GM06990 (cell line): ENCODE measurements around the gene FAM20C.

ENCODE experiments used
- DNase-seq: peaks from one replicate; pipeline ENCODE4 v3.0.0-alpha.2; 2011; ENCODE audit not compliant: insufficient read length; ENCODE audit errors: extremely low read depth
- H3K27me3 ChIP-seq: replicated peaks from 2 replicates; pipeline ENCODE4 v1.6.0; 2011; ENCODE audit warnings: low read length; ENCODE audit not compliant: control insufficient read depth, insufficient read depth
- H3K36me3 ChIP-seq: 2 replicates; pipeline ENCODE4 v1.5.1; 2011; ENCODE audit warnings: low read length; ENCODE audit not compliant: control insufficient read depth, insufficient read depth
- H3K4me3 ChIP-seq: replicated peaks from 2 replicates; pipeline ENCODE4 v1.5.1; 2011; ENCODE audit warnings: low read depth, mild to moderate bottlenecking, control low read depth, low read length
- CTCF ChIP-seq: IDR thresholded peaks from 2 replicates; pipeline ENCODE4 v1.5.1; 2011; ENCODE audit warnings: low read length, control low read depth, mild to moderate bottlenecking, inconsistent platforms; ENCODE audit not compliant: insufficient read depth, poor library complexity, severe bottlenecking

Gene FAM20C

GRCh38 chr7:152702-153391, 39.5 kb upstream of the FAM20C start:
- Histone ChIP-seq H3K27me3 (no peaks in the 10 kb centered on the region; the same call in 1 of the 2 replicates), H3K4me3 (no peak overlapping the region), H3K36me3 (no peaks in the 10 kb centered on the region)
- DNase-seq, result no peak
- no peak for TF ChIP-seq CTCF

- no peaks in the 10 kb centered on the region for H3K36me3 ChIP-seq
- no peak for DNase-seq
- TF ChIP-seq CTCF, result no peak
- H3K4me3 ChIP-seq, result no peak overlapping the region
- H3K27me3 ChIP-seq, result no peaks in the 10 kb centered on the region; the same call in 1 of the 2 replicates
Measured at GRCh38 chr7:153604-154003, 38.8 kb upstream of the FAM20C start.

- TF ChIP-seq CTCF, result no peak
- no peaks in the 10 kb centered on the region; the same call in 1 of the 2 replicates for H3K27me3 ChIP-seq
- DNase-seq, result no peak
- H3K36me3 ChIP-seq, result no peaks in the 10 kb centered on the region
- no peak overlapping the region for H3K4me3 ChIP-seq
Measured at GRCh38 chr7:154096-154799, 38.1 kb upstream of the FAM20C start.

GRCh38 chr7:155469-155900, 36.9 kb upstream of the FAM20C start:
- DNase-seq, result no peak
- Histone ChIP-seq H3K27me3 (no peaks in the 10 kb centered on the region; the same call in 1 of the 2 replicates), H3K36me3 (no peaks in the 10 kb centered on the region), H3K4me3 (no peak overlapping the region)
- no peak for TF ChIP-seq CTCF

- DNase-seq, result no peak
- Histone ChIP-seq H3K4me3 (no peak overlapping the region), H3K36me3 (no peaks in the 10 kb centered on the region), H3K27me3 (no peaks in the 10 kb centered on the region; the same call in 1 of the 2 replicates)
- no peak for TF ChIP-seq CTCF
Measured at GRCh38 chr7:156111-157007, 36.0 kb upstream of the FAM20C start.
